Upper lobe of left lung (tissue), 4 donors: ENCODE measurements around the gene TTYH3.

Source experiments
- CTCF ChIP-seq, 6 experiments: fragments of 450-650 bp in 4 of 6; fragments of 200-600 bp in 2 of 6; sonication (generic) in 2 of 6; IDR thresholded peaks; one replicate each; pipeline ENCODE4 v1.5.1; 2016 to 2019; ENCODE audit warnings: antibody characterized with exemption in 6 of 6
- POLR2A ChIP-seq, 4 donors: fragments of 450-650 bp; IDR thresholded peaks; one replicate each; pipeline ENCODE4 v1.5.1; 2016 to 2017; ENCODE audit warnings: antibody characterized with exemption in 4 of 4, mild to moderate bottlenecking in 2 of 4
- POLR2AphosphoS5 ChIP-seq, 2 donors: sonication (generic); formaldehyde crosslinking; IDR thresholded peaks; one replicate each; pipeline ENCODE4 v1.5.1; 2017; ENCODE audit warnings: antibody characterized with exemption in 2 of 2

- TF ChIP-seq POLR2AphosphoS5 (IDR thresholded peaks at IDR 0.05) (no peak), POLR2A (IDR thresholded peaks at IDR 0.05) (no peak), CTCF (IDR thresholded peaks at IDR 0.05) (no peak)
Observed at GRCh38 chr7:2649991-2650390, 18.2 kb downstream of the TTYH3 start.
